HG02943 (cell line): ENCODE results near the gene ZNF335.
A peak's percentile ranks its signal among the peaks of the same experiment; 100 is the strongest.
"Not testable (repeated sequence)": the region's sequence is repeated elsewhere in the genome, so short reads cannot be mapped to it uniquely, and the experiment has no call there.

Experiments
- ATAC-seq: cut with Tn5 transposase; IDR thresholded peaks from one replicate; pipeline ENCODE4 v1.9.1; 2021; ENCODE audit warnings: mild to moderate bottlenecking, low read depth, moderate library complexity; ENCODE audit not compliant: unreplicated experiment

Gene ZNF335

GRCh38 chr20:45971425-45971674 lies 653 bp downstream of the ZNF335 start:
- peak; percentile 7 for ATAC-seq

DNA sequence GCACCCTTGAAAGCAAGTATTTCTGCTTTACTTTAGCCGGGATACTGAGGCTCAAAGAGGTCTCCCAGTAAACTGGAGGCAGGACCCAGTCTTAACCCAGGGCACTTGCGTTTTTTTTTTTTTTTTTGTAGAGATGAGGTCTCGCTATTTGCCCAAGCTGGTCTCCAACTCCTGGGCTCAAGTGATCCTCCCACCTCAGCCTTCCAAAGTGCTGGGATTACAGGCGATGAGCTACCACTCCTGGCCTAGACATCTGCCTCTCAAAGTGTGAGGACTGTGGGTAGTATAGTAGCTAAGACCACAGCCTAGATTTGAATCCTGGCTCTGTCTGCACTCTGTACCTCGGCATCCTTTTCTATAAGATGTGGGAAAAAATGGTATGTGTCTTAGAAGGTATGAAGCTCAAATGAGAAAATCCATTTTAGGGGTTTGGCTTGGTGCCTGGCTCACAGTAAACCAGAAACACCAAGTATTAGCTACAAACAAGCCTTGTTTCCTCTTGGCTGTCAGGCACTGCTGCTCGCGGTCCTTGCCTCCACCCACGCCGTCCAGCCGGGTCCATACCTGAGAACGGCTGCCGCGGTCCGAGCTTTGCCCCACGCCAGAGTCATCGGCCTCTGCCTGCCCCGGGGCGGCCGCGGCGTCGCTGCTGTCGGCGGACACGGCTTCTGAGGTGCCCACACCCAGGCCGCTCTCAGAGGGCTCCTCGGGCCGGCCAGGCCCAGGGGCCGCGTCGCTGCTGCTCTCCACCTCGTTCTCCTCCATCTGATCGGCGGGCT lies 1.2 kb downstream of the ZNF335 start:
- peak; percentile 2 for ATAC-seq

- no peak for ATAC-seq
These were observed 2.0 kb downstream of the ZNF335 start for GRCh38 chr20:45969712-45970634.

DNA sequence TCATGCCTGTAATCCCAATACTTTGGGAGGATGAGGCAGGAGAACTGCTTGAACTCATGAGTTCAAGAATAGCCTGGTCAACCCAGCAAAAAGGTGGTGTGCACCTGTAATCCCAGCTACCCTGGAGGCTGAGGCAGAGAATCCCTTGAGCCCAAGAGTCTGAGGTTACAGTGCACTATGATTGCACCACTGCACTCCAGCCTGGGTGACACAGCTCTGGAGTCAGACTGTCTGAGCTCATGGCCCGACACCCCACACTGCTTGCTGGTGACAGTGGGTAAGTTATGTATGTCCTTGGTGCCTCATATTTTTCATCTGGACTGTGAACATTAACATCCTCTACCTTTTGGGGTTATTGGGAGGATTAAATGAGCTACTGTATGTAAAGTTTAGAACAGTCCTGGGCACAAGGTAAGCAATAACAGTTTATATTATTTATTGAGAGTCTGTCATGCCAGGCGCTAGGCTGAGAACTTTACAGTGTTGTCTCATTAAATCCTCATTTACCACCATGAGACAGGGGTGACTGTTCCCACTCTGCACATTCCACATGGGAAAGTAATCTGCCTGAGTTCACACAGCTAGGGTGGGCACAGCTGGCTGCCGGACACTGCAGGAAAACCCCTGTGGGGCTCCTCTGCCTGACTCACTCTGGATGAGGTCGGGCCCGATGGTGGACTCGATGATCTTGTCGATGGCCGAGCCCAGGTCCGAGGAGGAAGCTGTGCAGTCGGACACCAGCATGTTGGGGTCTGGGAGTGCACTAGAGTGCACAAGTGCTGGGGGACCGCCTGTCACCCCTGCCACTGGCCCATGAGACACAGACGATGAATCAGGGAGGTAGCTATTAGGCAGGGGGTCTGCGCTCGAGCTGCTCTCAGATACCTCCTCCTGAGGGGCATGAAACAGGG lies 2.9 kb downstream of the ZNF335 start:
- ATAC-seq, result no peak

GRCh38 chr20:45968081-45968671 lies 3.8 kb downstream of the ZNF335 start:
- no peak for ATAC-seq

GRCh38 chr20:45967551-45968080 lies 4.4 kb downstream of the ZNF335 start:
- no peak for ATAC-seq

DNA sequence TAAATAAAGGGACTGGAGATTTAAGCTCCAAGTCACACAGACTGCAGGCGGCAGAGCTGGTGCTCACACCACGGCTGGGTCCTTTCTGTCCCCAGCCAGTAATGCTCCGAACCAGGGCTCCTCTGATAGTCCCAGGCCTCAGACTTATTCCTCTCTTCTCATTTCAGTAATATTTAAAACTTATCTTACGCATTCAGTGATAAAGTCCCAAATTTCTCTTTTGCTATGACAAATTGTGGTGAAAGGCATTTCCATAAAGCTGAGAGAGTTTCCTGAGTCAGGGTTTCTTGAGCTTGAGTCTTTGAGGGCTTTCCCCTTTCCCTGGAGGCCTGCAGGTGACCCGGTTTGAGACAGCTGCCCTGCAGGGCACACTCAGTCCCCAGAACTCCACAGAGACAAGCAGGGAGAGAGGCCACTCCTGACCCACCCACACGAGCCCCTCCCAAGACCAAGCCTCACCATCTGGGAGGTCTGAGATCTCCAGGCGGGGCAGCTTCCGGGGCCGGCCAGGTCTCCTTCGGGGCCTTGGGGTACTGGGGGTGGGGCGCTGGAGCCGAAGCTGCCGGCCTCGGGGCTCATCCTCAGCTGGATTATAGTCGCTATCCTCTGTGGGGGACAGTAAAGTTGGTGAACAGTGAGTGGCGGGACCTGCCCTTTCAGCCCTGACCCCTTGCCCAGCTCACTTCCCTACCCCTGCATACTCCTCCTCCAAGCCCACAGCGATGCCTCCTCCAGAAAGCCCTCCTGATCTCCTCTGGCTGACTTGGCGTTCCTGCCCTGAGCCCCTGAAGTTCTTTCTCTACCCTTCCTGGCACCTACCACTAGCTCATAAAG lies 6.6 kb downstream of the ZNF335 start:
- no peak for ATAC-seq

DNA sequence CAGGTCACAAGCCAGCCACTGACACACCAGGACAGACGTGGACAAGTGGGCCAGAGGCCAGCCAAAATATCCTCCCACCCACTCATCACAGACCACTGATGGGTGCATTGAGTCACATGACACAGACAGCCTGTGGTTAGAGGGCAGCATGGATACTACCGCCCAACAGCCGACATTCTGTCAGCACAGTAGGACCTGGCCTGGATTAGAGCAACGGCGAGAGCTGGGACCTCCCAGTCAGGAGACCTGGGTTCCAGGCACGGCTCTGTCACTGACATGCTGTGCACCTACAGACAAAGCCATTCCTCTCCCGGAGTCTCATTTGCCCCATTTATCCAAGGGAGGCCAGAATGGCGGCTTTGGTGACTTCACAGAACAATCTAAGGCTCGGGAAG lies 8.0 kb downstream of the ZNF335 start:
- ATAC-seq, result no peak

- no peak for ATAC-seq
These were observed 8.7 kb downstream of the ZNF335 start for GRCh38 chr20:45963059-45964005.

DNA sequence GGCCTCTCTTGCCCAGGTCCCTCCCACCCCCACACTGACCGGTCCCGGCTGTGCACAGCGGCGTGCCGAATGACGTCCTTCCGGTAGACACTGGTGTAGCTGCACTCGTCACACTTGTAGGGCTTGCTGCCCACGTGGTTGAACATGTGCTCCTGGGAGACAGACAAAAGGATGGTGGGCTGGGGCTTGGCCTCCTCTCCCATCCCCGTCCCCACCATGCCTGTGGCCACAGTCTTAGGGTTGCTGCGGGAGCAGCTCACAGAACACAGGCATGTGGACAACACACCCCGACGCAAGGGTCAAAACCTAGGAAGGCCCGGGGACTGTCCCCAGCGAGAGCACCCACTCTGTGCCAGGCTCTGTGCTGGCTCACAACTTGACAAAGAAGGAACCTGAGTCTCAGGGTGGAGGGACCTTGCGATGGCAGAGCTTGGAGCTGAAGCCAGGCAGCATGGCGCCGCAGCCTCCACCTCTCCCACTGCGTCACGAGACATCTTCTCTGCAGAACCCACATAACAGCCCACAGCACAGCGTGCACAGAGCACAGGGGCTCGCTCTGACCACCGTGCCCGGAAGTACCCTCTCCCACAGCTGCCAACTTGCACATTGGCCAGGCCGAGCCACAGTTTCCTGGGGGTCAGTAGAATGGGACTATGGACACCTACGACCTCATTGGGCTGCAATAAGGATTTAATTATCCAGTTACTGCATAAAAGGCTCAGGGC lies 9.8 kb downstream of the ZNF335 start:
- ATAC-seq, result no peak

DNA sequence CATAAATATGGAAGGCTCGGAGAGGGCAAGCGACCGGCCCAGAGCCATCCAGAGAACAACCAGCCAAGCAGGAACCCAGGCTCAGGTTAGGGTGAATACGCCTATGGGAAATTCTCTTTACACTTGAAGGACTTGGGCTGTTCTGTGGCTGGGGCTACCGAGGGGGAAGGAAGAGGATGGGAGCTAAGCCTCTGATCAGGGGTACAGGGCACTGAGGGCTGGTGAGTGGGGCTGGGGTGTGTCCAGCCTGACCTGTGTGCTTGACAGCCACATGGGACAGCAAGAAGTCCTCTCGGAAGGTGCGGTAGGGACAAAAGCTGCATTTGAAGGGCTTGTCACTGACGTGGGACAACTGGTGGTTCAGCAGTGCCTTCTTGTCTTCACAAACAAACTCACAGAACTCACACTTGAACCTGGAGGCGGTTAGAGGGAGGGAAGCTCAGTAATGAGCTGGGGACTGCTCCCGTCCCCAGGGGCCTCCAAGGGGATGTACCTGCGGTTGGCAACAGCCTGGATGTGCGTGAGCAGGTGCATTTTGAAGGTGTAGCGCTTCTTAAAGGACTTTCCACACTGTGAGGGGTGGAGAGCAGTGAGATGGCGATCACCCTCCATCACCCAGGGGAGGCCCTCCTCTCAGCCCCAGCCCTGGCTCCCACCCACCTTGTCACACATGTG lies 11.9 kb downstream of the ZNF335 start:
- ATAC-seq, result no peak

DNA sequence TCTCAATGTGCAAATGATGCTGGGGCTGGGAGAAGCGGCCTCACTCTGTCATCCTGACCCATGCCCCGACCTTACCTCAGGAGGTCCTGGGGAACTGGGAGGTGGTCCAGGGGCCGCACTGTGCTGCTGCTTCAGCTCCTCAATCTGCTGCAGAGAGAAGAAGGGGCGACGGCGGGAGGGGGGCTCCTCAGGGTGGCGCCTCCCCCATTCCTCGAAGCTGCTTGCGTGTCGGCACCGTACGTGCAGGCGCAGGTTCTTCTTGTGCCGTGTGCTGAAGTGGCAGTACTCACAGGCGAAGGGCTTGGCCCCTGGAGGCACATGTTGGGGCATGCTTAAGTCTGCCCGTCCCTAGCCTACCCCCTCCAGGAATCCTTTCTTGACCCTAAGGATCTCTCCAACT lies 12.9 kb downstream of the ZNF335 start:
- no peak for ATAC-seq

GRCh38 chr20:45958593-45958992 lies 13.4 kb downstream of the ZNF335 start:
- no peak for ATAC-seq

- no peak for ATAC-seq
These were observed 14.7 kb downstream of the ZNF335 start for GRCh38 chr20:45957021-45957941.

DNA sequence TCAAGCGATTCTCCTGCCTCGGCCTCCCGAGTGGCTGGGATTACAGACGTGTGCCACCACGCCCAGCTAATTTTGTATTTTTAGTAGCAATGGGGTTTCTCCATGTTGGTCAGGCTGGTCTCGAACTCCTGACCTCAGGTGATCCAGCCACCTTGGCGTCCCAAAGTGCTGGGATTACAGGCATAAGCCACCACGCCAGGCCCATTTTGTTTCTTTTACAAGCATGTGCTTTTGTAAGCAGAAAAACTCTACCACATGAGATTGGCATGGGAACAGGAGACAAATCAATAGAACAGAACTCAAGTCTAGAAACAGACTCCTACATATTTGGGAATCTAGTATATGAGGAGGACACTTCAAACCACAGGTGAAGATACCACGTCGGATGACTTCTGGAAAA lies 15.7 kb downstream of the ZNF335 start:
- ATAC-seq, result not testable (repeated sequence)

GRCh38 chr20:45953672-45954071 lies 18.3 kb downstream of the ZNF335 start:
- no peak for ATAC-seq
